GM21423 (cell line): ENCODE results near the gene ZNF678.

Experiments
- ATAC-seq: cut with Tn5 transposase; IDR thresholded peaks from one replicate; pipeline ENCODE4 v1.9.1; 2021; ENCODE audit warnings: mild to moderate bottlenecking, moderate library complexity; ENCODE audit not compliant: unreplicated experiment

ZNF678 gene

DNA sequence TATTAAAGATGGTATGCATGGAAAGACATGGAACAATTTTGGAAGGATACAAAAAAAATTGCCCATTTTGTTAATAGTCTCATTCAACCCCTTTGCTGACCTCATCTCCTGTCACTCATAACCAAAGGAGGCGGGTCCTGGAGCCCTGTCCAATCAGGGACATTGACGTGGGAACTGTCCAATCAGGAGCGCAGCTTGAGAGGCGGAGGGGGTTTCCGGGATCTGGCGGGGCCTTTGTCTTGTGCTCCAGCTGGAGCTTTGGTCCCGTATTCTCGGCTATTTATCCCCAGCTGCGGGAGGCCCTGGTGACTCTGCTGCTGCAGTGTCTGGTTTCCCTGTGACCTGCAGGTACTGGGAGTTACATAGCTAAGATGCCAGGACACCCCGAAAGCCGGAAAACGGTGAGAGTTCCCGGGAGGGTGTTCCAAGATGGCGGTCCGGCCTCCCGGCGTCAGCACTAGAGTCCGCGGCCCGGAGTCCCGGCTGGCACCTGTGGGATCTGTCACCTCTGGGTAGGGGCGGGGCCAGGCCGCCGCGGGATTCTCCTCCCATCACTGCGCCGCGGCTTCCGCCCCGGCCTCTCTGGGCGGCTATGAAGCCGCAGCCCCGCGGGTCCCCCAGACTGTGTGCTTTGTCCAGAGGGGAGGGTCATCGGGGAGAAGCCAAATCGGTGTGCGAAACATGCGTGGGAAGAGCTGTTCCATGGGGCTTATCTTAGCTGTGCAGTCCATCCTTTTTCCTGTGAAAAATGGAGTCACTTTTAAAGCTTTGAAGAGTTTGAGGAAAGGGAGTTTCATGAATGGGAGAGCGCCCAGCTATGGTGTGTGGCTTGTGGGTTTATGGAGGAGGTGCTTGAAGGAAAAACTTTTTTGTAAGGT lies at the start of gene ZNF678:
TSS of gene ZNF678 (plus strand) at position 233 of the 878 bp plus-strand sequence. CDS start 87,436 bp downstream, outside the sequence.
- ATAC-seq: peak; percentile 93

DNA sequence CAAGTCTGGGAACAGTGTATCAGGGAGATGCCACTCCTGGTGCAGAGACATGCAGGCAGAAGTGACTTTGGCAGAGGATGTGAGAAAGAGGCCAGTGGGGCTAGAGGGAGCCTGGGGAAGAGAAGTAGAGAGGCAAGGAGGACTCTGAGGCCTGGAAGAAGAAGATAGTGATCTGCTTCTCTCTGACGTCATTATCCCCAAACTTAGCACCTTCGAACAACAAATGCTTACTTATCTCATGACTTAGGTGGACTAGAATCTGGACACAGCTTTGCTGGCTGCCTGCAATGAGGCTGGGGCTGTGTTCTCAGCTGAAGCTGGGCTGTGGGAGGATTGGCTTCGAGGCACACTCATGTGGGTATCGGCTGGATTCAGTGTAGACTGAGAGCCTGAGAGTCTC lies 44.5 kb upstream of the ZNF678 start:
- no peak for ATAC-seq

DNA sequence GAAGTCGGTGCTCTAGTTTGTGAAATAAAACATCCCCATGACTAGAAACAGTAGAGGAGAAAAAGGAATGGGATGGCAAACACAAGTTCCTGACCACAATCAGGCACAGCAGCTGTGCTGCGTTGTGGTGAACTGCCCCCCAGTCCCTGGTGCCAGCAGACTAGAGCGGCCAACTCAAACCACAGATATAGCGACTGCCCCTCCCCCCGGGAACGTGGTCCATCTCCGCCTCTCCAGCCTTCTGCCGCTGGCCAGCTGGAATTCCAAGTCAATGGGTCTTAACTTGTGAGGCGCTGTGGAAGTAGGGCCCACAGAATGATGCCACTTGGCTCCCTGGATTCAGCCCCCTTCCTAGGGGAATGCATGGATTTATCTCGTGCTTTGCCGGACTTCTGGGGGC lies 41.6 kb upstream of the ZNF678 start:
- ATAC-seq: no peak

DNA sequence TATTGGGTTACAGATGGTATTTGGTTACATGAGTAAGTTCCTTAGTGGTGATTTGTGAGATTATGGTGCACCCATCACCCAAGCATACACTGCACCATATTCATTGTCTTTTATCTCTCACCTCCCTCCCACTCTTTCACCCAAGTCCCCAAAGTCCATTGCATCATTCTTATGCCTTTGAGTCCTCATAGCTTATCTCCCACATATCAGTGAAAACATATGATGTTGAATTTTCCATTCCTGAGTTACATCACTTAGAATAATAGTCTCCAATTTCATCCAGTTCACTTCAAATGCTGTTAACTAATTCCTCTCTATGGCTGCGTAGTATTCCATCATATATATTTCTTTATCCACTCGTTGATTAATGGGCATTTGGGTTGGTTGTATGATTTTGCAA lies 36.8 kb upstream of the ZNF678 start:
- no peak for ATAC-seq

GRCh38 chr1:227532019-227532619 lies 31.2 kb upstream of the ZNF678 start:
- no peak for ATAC-seq

GRCh38 chr1:227540170-227541098 lies 22.9 kb upstream of the ZNF678 start:
- ATAC-seq: no peak

DNA sequence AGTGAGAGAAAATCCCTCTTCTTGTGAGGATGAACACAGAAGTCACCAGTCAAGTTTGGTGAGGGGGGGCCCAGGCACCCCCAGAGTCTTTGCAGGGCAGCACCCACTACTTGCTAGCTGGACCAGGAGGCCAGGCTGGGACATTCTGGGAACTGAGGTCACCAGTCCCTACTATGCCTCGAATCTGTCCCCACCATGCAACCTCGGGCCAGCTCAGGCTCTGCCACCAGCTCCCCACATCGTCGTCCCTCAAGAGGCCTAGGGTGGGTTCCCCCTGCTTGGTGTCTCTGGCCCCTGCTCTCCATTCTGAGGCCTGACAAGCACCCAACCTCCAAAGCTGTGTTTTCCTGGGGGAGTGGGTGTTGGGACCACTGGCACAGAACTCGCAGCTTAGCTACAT lies 22.2 kb upstream of the ZNF678 start:
- ATAC-seq: no peak

GRCh38 chr1:227541796-227542152 lies 21.6 kb upstream of the ZNF678 start:
- no peak for ATAC-seq

DNA sequence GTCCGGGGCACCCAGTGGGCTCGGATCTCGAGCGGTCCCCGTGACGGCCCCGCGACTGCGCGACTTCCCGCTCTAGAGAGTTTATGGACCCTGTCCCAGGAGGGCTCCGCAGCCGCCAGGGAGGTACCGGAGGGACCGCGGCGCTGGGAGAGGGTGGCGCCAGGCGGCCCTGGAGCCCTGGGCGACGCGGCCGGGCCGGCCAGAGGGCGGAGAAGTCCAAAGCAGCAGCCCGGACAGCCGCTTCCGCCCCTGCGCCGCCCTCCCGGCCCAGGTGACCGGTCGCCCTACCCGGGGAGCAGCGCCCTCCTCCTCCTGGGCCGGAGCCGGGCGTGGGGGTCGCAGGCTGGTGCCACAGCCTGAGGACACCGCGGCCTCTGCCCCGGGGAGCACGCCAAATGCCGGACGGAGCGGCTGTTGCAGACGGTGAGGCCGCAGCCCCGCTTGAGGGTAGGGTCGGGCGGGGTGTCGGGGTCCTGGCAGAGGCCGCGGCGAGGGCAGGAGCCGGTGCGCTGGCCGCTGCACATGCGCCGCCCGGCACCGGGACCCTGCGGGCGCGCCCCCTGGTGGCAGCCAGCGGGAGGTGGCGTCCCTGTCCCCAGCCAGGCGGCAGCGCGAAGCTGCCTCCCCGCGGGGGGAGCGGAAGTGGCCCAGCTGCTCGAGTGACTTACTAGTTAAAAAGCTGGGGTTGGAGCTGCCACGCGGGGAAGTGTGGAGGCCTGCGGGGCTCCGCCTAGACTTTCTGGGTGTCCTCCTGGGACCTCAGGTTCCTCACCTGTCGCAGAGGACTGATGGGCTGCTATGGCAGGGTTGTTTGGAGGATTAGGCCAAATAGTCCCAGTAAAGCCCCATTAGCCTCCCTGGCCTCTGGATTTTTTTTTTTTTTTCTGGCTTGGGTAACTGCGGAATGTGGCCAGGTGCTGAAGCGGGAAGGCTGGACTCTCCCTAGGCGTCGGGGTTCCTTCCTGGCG lies 20.9 kb upstream of the ZNF678 start:
- peak; percentile 97 for ATAC-seq

DNA sequence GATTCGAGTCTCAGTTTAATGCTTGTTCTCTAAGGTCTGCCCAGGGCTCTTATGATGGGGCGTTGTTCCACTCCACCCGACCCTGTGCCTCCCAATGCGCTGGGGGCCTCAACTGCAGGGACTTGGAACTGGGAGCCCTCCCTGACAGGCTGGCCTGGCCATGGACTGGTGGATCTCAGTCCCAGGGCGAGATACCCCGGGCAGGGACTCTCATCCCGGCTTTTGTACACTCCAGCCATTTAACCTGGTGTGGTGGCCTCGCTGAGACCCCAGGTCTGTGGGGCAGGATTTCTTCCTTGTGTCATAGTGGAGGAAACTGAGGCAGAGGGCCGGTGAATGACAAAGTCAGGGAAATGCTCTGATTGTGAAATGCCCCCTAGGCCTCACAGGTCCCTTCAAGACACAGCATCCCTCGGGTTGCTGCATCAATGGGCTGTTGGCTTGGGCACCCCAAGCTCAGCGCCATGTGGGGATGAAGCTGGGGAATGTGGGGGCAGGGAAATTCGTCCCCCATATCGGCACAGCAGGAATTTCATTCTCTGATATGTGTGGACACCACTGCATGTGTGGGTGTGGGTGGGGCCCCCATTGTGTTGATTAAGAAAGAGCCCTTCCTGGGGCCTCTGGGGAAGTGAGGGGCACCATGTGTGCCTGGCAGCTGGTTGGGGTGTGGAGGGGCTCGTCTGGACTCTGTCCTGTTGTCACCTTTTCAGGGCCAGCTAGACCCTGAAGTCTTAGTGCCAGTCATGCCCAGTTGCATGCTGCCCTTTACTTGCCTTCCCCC lies 19.9 kb upstream of the ZNF678 start:
- ATAC-seq: no peak

DNA sequence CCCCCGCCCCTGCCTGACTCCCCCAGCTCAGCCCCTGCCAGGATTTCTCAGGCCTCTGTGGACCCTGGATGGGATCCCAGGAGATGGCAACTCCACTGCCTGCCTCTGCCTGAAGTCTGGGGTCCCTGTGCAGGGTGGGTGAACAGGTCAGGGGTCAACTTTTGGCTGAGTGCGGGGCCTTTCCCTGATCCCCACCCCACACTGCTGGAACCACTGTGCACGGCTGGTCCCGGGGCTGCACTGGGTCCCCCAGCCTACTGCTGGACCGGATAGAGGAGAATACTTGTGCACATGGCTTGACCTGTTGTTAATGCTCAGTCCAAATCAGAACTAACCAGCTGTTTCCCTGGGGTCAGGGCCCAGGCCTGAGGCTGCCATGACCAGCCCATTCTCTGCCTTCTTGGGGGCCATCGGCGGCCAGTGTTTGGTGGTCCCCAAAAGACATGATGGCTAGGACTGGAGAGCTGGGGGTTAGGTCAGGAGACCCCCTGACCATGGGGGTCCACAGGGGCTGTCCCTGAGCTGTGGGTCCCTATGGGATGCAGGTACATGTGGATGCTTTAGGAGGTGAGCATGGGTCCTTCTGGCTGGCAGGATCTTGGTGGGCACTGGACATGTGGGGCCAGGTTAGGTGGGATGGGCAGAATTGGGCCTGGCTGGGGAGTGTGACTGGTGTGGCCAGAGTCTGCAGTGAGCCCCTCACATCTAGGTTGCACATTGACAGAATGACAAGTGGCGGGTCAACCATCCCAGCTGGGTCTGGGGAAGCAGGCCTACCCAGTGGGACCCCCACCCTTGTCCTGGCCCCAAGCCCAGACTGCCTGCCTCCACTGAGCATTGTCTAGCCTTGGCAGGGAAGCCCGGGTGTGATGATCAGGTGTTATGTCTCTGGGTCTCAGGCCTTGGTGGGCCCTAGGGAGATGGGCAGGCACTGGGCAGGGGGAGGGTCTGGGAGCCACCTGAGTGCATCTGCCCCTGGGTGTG lies 19.0 kb upstream of the ZNF678 start:
- ATAC-seq: no peak

GRCh38 chr1:227545361-227545760 lies 18.0 kb upstream of the ZNF678 start:
- ATAC-seq: no peak

GRCh38 chr1:227546059-227546458 lies 17.3 kb upstream of the ZNF678 start:
- ATAC-seq: no peak

DNA sequence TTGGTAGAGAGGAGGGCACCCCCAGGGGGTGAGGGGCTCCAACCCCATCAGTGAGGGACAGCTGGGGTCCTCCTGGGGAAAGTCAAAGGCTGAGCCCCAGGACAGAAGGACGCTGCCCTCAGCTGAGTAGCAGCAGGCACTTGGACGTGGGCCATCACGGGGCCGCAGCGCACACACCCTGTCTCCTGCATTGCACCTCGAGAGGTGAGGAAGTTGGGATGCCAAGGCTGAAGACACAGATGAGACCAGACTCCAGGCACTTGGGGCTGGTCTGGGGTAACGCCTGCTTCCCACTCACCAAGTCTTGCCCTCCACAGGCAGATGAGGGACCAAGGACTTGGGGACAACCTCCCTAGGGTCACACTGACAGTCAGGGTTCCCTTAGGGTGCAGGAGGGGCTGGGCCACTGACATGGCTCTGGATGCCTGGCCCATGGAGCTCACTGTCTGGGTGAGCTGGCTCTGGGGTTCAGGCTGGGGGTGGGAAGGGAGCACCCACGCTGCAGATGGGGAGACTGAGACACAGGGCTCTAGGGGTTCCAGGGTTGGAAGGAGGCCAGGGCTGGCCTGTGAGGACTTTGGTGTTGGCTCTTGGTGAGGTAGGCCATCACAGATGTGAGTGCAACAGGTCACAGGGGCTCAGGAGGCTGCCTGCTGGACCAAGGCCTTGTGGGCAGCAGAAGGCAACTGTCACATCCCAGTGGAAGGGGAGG lies 16.6 kb upstream of the ZNF678 start:
- no peak for ATAC-seq

- ATAC-seq: no peak
Measured at GRCh38 chr1:227547310-227548118, 15.8 kb upstream of the ZNF678 start.

GRCh38 chr1:227548119-227548397 lies 15.3 kb upstream of the ZNF678 start:
- ATAC-seq: no peak

GRCh38 chr1:227548448-227548847 lies 14.9 kb upstream of the ZNF678 start:
- no peak for ATAC-seq
